Tibial nerve (tissue), 4 donors: Measurements from ENCODE around the gene HS6ST1. TPM values are rescaled to one million over a fixed set of nuclear protein-coding genes. Genes with fewer than 3 reads are reported as not detected.

Experiments used
- DNase-seq, 2 donors: peaks; one replicate each; pipeline ENCODE4 v3.0.0-alpha.2; 2019; ENCODE audit warnings: low spot score in 2 of 2
- H3K27ac ChIP-seq, 4 donors: fragments of 200-600 bp; sonication (generic) in 3 of 4; one replicate each; pipeline ENCODE4 v1.5.1; 2017 to 2019; ENCODE audit warnings: mild to moderate bottlenecking in 1 of 4
- H3K27me3 ChIP-seq, 2 donors: fragments of 200-600 bp; sonication (generic) in 1 of 2; one replicate each; pipeline versions ENCODE4 v1.5.1 to v1.6.0; 2017 to 2019
- H3K36me3 ChIP-seq, 3 donors: fragments of 200-600 bp; sonication (generic); one replicate each; pipeline ENCODE4 v1.5.1; 2018 to 2019
- H3K4me1 ChIP-seq, 4 donors: fragments of 200-600 bp; sonication (generic) in 3 of 4; one replicate each; pipeline ENCODE4 v1.5.1; 2017 to 2019
- H3K4me3 ChIP-seq, 4 donors: fragments of 200-600 bp; sonication (generic) in 3 of 4; one replicate each; pipeline ENCODE4 v1.5.1; 2017 to 2019; ENCODE audit warnings: mild to moderate bottlenecking in 1 of 4, moderate library complexity in 1 of 4
- H3K9me3 ChIP-seq, 4 donors: fragments of 200-600 bp; sonication (generic) in 3 of 4; one replicate each; pipeline ENCODE4 v1.5.1; 2017 to 2019
- EP300 ChIP-seq, 2 donors: sonication (generic); formaldehyde crosslinking; IDR thresholded peaks; one replicate each; pipeline ENCODE4 v1.6.1; 2017; ENCODE audit warnings: antibody characterized with exemption in 2 of 2, mild to moderate bottlenecking in 1 of 2
- POLR2A ChIP-seq, 2 donors: fragments of 450-650 bp; IDR thresholded peaks; one replicate each; pipeline ENCODE4 v1.6.1; 2017; ENCODE audit warnings: antibody characterized with exemption in 2 of 2, mild to moderate bottlenecking in 2 of 2, moderate library complexity in 2 of 2
- WGBS, 2 donors: methylation state at CpG; one replicate each; pipeline ENCODE4 v1.1.5; 2018; 5-methylcytosine and 5-hydroxymethylcytosine counted together
- total RNA-seq, 4 donors: library from RNA; depleted of rRNA; stranded (reverse); fragments of >200 nt; gene quantifications; one replicate each; pipeline ENCODE4 v1.1.0, GENCODE V29; 2016
- TF ChIP-seq, protein P1 (sequence below), 5 experiments: fragments of 200-600 bp in 3 of 5; fragments of 450-650 bp in 2 of 5; sonication (generic) in 3 of 5; IDR thresholded peaks; one replicate each; pipeline ENCODE4 v1.5.1; 2016 to 2019; ENCODE audit warnings: antibody characterized with exemption in 5 of 5, mild to moderate bottlenecking in 3 of 5, moderate library complexity in 2 of 5

The HS6ST1 gene
- total RNA-seq, 4 donors from 2014 or later, result 21.6 to 51.6 (median 39.3) TPM

DNA sequence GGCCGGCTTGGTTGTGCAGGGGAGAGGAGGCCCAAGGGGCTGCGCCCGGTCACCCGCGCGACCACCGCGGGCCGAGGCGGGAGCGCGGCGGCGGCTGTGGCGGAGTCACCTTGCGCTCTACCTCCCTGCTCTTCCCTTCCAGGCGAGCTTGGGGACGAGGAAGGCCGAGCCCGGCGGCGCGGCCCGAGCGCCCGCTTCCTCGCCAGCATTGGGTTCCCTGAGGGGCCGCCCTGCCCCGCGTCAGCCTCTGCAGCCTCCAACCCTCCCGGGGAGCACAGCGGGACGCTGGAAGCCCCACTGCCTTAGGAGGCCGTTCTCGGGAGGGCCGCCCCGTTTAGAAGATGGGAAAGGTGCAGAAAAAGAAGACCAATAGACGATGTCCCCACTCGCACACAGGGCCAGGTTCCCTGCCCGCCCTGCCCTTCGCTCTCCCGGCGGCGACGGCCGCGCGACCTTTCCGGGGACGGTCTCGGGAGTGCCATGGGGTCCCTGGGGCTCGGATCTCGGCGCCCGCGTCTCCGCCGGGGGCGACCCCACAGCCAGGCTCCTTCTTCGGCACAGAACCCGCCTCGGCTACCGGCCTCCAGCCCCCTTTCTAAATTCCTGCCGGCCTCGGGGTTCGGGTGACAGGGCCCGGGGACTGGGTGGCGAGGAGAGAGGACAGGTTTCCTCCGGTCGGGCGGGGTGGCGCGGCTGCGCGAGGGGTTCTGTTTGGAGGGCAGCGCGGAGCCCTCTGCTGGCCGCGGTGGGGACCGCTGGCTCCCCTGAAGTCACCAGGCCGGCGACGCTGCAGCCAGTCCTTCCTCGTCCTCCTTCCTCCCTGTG is 85.5 kb downstream of the HS6ST1 start:
- peak overlapping the region; percentile 34 to 66 (median 61) for H3K4me3 ChIP-seq
- WGBS, 2 donors, result 1 to 2% methylated on average over 74 to 78 of the region's 84 CpGs
- DNase-seq, result peak; percentile 73 to 76
- H3K27ac ChIP-seq, result peak overlapping the region in 3 of 4 donors; percentile 39 to 63 (median 60)
- no peaks in the 10 kb centered on the region for H3K36me3 ChIP-seq
- no peaks in the 10 kb centered on the region for H3K9me3 ChIP-seq
- no peaks in the 10 kb centered on the region for H3K27me3 ChIP-seq
- no peak for TF ChIP-seq EP300 (IDR thresholded peaks at IDR 0.05)
- TF ChIP-seq, protein P1, sequence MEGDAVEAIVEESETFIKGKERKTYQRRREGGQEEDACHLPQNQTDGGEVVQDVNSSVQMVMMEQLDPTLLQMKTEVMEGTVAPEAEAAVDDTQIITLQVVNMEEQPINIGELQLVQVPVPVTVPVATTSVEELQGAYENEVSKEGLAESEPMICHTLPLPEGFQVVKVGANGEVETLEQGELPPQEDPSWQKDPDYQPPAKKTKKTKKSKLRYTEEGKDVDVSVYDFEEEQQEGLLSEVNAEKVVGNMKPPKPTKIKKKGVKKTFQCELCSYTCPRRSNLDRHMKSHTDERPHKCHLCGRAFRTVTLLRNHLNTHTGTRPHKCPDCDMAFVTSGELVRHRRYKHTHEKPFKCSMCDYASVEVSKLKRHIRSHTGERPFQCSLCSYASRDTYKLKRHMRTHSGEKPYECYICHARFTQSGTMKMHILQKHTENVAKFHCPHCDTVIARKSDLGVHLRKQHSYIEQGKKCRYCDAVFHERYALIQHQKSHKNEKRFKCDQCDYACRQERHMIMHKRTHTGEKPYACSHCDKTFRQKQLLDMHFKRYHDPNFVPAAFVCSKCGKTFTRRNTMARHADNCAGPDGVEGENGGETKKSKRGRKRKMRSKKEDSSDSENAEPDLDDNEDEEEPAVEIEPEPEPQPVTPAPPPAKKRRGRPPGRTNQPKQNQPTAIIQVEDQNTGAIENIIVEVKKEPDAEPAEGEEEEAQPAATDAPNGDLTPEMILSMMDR (IDR thresholded peaks at IDR 0.05), result peak; percentile 87 to 96 (median 88)
- H3K4me1 ChIP-seq, result peaks cover 0 to 17% (median 4%) of the 10 kb centered on the region in 4 donors

DNA sequence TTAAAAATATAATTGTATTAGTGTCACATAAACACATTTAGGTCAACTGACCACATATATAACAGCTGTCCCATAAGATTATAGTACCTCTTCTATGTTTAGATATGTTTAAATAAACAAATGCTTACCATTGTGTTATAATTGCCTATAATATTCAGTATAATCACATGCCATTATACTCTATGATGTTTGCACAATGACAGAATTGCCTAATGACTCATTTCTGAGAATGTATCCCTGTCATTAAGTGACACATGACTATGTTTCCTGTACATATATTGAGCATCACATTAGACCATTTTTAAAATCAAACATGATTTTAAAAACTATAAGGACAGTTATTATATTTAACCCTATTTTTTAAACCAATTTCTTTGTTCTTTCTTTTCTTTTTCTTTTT is 89.8 kb downstream of the HS6ST1 start:
- H3K36me3 ChIP-seq, result no peaks in the 10 kb centered on the region
- no peak for TF ChIP-seq POLR2A (IDR thresholded peaks at IDR 0.05)
- TF ChIP-seq, protein P1 (IDR thresholded peaks at IDR 0.05), result no peak
- no peak for TF ChIP-seq EP300 (IDR thresholded peaks at IDR 0.05)
- H3K27ac ChIP-seq, result no peak overlapping the region
- peaks cover 0 to 12% (median 4%) of the 10 kb centered on the region in 4 donors for H3K4me1 ChIP-seq
- H3K4me3 ChIP-seq, result no peak overlapping the region
- no peaks in the 10 kb centered on the region for H3K9me3 ChIP-seq
- H3K27me3 ChIP-seq, result no peaks in the 10 kb centered on the region
- DNase-seq, result no peak

DNA sequence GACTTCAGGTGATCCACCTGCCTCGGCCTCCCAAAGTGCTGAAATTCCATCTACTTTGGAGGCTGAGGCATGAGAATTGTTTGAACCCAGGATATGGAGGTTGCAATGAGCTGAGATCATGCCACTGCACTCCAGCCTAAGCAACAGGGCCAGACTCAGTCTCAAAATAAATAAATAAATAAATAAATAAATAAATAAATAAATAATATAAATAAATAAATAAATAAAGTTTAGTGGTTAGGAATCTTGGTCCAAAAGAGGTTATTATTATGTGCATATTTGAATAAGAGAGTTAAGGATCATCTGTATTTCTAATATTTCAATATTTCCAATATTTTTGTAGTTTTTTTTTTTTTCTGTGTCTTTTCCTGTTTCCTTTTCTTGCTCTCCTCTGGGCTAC is 90.8 kb downstream of the HS6ST1 start:
- no peak for DNase-seq
- TF ChIP-seq EP300 (IDR thresholded peaks at IDR 0.05) (no peak), POLR2A (IDR thresholded peaks at IDR 0.05) (no peak)
- TF ChIP-seq, protein P1 (IDR thresholded peaks at IDR 0.05), result no peak
- Histone ChIP-seq H3K27ac (no peak overlapping the region), H3K9me3 (no peaks in the 10 kb centered on the region), H3K36me3 (no peaks in the 10 kb centered on the region), H3K4me3 (no peak overlapping the region), H3K4me1 (peaks cover 0 to 5% (median 2%) of the 10 kb centered on the region in 4 donors), H3K27me3 (no peaks in the 10 kb centered on the region)
- 100% methylated on average over 1 of the region's 1 CpG for WGBS, 2 donors

DNA sequence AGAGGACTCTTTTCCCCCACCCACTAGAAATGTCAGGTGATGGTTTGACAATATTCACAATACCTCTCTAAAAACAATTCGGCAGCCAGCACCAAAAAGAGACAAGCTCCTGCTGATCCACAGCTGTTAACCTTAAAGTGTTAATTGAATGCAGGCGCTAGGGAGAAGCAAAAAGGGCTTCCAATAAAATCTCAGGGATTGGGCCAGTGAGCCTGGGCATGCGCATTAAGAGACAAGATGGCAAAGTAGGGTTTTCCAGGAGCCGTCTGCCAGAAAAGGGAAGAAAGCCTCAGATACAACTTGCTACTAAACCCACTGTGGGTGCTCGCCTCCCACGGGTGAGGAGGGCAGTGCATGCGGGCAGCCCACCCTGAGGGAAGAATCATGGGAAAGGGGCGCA is 98.8 kb downstream of the HS6ST1 start:
- 50 to 54% methylated on average over 8 of the region's 8 CpGs for WGBS, 2 donors
- H3K9me3 ChIP-seq, result no peaks in the 10 kb centered on the region
- no peak overlapping the region for H3K4me3 ChIP-seq
- no peak for TF ChIP-seq EP300 (IDR thresholded peaks at IDR 0.05)
- TF ChIP-seq POLR2A (IDR thresholded peaks at IDR 0.05), result no peak
- TF ChIP-seq, protein P1 (IDR thresholded peaks at IDR 0.05), result no peak
- no peaks in the 10 kb centered on the region for H3K27me3 ChIP-seq
- H3K36me3 ChIP-seq, result no peaks in the 10 kb centered on the region
- H3K4me1 ChIP-seq, result no peaks in the 10 kb centered on the region
- H3K27ac ChIP-seq, result no peak overlapping the region
- no peak for DNase-seq

DNA sequence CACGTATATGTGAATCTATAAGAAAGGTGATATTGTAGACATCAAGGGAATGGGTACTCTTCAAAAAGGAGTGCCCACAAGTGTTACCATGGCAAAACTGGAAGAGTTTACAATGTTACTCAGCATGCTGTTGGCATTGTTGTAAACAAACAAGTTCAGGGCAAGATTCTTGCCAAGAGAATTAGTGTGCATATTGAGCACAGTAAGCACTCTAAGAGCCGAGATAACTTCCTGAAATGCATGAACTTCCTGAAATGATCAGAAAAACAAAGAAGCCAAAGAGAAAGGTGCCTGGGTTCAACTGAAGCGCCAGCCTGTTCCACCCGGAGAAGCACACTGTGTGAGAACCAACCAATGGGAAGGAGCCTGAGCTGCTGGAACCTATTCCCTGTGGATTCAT is 101.0 kb downstream of the HS6ST1 start:
- no peaks in the 10 kb centered on the region for H3K9me3 ChIP-seq
- no peaks in the 10 kb centered on the region for H3K36me3 ChIP-seq
- DNase-seq, result no peak
- H3K4me3 ChIP-seq, result no peak overlapping the region
- no peak overlapping the region for H3K27ac ChIP-seq
- 39 to 47% methylated on average over 4 of the region's 4 CpGs for WGBS, 2 donors
- H3K27me3 ChIP-seq, result no peaks in the 10 kb centered on the region
- no peaks in the 10 kb centered on the region for H3K4me1 ChIP-seq
- TF ChIP-seq, protein P1 (IDR thresholded peaks at IDR 0.05), result no peak
- TF ChIP-seq POLR2A (IDR thresholded peaks at IDR 0.05), result no peak
